SU-DHL-6 (cell line): Measurements from ENCODE around the gene KRT4.

ENCODE experiments used
- EZH2phosphoT487 ChIP-seq: fragments of 200-600 bp; sonication (generic), shearing (Covaris generic); conservative IDR thresholded peaks from 2 replicates; pipeline ENCODE4 v1.6.1; 2018; ENCODE audit warnings: mild to moderate bottlenecking, antibody characterized with exemption, low read length, moderate library complexity, mixed read lengths
- TF ChIP-seq, protein P1 (sequence below): fragments of 200-600 bp; sonication (generic); IDR thresholded peaks from one replicate; pipeline ENCODE4 v1.5.1; 2017; ENCODE audit warnings: antibody characterized with exemption, mild to moderate bottlenecking, low read length, moderate library complexity; ENCODE audit not compliant: insufficient read depth, poor library complexity, severe bottlenecking

DNA sequence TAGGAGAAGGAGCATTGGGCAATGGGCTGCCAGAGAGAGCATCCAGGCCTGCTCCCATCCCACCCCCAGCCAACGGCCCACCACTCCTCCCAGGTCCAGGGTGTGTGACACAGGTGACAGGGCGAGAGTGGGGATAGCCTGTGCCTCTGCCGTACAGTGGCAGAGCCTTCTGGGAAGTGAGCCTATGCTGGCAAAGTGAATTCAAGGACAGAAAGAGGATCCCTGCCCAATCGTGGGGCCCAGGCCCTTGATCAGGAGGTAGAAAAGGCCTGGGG is 20.7 kb upstream of the KRT4 start:
- TF ChIP-seq, protein P1, sequence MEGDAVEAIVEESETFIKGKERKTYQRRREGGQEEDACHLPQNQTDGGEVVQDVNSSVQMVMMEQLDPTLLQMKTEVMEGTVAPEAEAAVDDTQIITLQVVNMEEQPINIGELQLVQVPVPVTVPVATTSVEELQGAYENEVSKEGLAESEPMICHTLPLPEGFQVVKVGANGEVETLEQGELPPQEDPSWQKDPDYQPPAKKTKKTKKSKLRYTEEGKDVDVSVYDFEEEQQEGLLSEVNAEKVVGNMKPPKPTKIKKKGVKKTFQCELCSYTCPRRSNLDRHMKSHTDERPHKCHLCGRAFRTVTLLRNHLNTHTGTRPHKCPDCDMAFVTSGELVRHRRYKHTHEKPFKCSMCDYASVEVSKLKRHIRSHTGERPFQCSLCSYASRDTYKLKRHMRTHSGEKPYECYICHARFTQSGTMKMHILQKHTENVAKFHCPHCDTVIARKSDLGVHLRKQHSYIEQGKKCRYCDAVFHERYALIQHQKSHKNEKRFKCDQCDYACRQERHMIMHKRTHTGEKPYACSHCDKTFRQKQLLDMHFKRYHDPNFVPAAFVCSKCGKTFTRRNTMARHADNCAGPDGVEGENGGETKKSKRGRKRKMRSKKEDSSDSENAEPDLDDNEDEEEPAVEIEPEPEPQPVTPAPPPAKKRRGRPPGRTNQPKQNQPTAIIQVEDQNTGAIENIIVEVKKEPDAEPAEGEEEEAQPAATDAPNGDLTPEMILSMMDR, result no peak
- no peak for TF ChIP-seq EZH2phosphoT487
